Measurements from ENCODE around the gene PPP2R2D.

GRCh38 chr10:131901181-131901829, 497 bp downstream of the PPP2R2D start:
- TF ChIP-seq, protein P1, sequence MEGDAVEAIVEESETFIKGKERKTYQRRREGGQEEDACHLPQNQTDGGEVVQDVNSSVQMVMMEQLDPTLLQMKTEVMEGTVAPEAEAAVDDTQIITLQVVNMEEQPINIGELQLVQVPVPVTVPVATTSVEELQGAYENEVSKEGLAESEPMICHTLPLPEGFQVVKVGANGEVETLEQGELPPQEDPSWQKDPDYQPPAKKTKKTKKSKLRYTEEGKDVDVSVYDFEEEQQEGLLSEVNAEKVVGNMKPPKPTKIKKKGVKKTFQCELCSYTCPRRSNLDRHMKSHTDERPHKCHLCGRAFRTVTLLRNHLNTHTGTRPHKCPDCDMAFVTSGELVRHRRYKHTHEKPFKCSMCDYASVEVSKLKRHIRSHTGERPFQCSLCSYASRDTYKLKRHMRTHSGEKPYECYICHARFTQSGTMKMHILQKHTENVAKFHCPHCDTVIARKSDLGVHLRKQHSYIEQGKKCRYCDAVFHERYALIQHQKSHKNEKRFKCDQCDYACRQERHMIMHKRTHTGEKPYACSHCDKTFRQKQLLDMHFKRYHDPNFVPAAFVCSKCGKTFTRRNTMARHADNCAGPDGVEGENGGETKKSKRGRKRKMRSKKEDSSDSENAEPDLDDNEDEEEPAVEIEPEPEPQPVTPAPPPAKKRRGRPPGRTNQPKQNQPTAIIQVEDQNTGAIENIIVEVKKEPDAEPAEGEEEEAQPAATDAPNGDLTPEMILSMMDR (IDR thresholded peaks at IDR 0.05) = no peak
- TF ChIP-seq POLR2A (IDR thresholded peaks at IDR 0.05) = no peak

Data from lower leg skin (tissue), 3 donors.